Stimulated activated CD8-positive, alpha-beta memory T cell treated with anti-CD3 and anti-CD28 coated beads, Interleukin-12 subunit alpha, Interleukin-12 subunit beta, amount 100 ng/mL, for 24 hours (primary cell): ENCODE results near the gene PPARD.

Experiments used
- DNase-seq: peaks from one replicate; pipeline ENCODE4 v3.0.0-alpha.2; 2020; ENCODE audit errors: extremely low read depth

PPARD gene

DNA sequence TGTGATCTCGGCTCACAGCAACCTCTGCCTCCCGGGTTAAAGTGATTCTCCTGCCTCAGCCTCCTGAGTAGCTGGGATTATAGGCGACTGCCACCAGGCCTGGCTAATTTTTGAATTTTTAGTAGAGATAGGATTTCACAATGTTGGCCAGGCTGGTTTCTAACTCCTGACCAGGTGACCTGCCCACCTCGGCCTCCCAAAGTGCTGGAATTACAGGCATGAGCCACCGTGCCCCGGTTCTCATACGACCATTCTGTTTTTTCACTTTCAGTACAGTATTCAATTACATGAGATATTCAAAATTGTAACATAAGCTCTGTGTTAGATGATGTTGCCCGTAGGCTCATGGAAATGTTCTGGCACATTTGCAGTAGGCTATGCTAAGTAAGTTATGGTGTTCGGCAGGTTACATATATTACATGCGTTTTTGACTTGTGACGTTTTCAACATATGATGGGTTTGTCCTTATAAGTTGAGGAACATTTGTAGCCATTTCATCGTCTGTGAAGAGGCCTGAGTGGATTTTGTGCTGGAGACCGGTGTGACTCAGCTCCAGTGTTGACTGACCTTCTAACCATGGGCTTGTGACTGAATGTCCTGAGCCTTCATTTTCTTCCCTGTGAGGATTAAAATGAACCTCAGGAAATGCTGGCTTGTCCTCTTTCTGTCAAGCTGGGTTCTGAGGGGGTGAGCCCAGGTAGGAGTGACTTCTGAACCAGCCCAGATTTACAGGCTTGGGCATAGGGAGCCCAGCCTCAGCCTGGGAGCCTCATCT is 12.2 kb downstream of the PPARD start:
- no peak for DNase-seq

DNA sequence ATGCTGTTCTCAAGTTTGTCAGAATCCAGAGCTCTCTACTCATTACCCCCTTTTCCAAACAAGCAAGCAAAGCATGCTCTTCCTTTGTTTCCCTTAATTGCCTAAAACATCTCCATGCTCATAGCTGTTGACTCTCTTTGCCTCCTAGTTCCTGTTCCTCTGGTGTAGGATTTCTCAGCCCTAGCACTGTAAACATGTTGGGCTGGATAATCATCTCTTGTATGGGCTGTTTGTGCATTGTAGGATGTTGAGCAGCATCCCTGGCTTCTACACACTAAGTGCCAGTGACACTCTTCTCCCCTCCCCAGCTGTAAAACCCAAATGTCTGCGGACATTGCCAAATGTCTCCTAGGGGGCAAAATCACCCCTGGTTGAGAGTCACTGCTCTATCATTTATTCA is 14.0 kb downstream of the PPARD start:
- no peak for DNase-seq

DNA sequence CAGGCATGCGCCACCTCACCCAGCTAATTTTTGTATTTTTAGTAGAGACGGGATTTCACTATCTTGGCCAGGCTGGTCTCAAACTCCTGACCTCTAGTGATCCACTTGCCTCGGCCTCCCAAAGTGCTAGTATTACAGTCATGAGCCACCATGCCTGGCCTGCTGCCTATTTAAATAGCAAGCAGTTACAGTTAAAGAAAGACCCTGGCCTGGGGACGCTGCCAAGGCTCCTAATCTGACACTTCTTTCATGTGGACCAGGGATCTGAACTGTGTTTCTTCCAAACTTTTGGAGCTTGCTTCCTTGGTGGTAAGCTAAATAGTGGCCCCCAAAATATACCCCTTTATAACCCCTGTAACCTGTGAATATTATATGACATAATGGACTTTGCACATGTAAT is 15.3 kb downstream of the PPARD start:
- DNase-seq = no peak

DNA sequence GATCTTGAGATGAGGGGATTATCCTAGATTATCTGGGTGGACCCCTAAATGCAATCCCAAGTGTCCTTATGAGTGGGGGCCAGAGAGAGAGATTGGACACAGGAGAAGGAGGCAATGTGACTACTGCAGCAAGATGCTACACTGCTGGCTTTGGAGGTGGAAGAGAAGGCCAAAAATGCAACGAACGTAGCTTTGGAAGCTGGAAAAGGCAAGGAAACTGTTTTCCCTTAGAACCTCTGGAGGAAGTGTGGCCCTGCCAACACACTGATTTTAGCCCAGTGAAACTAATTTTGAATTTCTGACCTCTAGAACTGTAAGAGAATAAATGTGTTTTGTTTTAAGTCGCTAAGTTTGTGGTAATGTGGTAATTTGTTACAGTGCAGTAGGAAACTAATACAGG is 15.7 kb downstream of the PPARD start:
- no peak for DNase-seq

DNA sequence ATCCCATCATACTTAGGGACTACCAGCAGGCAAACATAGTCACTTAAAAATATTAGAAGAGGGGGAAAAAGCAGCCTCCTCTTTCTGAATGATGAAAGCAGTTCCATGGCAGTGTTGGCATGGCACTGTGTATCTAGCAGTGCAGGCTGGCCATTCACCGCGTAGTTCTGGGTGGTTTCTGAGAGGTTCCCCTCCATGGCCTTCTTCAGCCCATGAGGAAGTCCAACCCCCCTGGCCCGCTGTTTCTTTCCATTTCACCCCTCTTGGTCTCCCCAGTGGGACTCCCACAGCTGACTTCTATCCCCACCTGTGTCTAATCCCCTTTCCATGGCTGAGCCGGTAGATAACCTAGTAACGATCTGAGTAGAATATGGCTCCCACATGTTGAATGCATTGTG is 17.0 kb downstream of the PPARD start:
- DNase-seq = no peak

DNA sequence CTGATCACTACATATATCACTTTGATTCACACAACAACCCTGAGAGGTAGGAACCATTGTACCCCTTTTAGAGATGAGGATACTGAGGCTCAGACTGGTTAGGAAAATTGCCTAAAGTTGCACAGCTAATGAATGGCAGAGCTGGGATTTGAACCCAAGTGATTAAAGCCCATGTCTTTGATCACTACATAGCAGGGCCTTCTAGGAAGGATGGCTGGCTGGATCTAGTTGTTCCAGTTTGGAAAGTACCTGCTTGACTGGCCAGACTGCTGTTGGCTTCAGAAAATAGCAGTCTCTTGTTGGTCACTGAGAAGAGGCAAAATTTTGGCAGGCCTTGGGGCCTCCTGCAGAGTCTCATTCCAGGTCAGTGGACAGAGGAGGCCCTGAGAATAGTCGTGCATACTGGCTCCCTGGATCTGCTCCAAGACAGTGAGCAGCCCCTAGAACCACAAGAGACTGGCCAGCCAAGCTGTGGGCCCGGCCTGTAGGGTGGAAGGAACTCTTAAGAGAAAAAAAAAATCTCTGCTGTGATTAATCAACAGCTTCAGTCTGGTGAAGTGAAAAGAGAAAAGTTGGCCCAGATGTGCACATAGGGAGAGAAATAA is 17.5 kb downstream of the PPARD start:
- DNase-seq = no peak

DNA sequence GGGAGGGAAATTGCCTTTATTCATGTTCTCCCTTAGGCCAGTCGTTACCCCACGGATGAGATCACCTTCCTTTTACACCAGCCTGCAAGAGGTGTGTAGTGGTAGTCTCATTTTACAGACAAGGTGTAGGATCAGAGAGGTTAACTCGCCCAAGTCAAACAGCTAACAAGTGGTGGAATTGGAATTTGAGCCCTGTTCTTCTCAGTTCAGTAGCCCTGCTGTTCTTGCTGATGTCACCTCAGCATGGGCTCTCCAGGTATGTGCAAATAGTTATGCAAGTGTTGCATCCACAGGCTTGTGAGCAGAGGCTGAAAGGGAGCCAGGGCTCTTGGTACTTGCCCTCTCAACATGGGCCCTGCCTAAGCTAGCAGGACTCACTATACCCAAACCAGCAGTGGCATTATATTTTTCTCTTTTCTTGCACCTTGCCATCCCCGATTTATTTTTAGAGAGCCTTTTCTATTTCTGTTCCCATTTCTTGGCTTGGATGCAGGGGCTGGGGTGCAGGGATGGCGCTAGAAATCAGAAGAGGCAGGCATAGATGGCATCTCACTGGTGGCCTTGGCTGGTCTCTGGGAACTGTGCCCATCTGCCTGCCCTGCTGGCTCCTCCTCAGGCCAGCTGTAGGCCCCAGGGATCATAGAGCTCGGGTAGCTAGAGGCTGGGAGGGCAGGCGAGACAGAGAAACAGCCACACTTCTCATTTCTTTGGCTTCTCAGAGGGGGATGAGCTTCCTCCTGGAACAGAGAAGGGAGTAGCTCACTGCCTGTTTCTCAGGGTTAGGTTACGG is 18.2 kb downstream of the PPARD start:
- no peak for DNase-seq

DNA sequence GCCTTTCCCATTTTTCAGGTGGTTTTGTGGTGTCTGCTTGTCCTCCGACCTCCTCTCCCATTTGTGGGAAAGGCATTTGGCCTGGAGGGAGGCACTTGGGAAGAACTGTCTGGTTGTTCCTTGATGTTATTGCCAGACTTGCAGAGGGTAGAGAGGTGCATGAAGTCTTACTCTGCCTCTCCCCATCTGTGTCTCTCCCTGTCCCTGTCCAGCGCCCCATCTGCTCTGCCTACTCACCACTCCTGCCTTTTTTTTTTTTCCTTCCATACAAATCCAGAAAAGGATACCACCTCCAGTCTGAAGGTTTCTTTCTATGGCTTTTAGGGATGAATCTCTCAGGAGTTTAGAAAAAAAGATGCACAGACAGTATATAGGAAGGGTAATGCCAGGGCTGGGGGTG is 19.8 kb downstream of the PPARD start:
- DNase-seq = no peak

DNA sequence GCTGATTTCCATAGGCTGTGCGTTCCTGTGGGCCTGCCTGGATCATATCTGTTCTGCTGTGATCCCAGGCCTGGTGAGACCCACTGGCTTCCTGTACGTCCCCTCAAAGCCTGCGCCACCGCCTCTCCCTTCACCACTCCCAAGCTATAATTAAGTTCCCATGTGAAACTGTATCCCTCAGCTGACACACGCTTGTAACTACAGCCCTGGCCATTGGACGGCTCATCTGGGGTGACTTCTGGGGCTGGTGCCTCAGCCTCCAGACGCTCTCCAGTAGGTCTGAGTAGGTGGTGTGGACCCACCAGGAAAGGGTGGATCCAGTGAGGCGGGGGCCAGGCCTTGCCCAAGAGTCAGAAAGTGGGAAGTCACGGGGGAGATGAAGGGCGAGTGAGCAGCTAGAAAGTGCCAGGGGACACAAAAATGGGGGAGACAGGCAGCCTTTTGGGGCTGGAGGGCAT is 21.0 kb downstream of the PPARD start:
- DNase-seq = no peak

DNA sequence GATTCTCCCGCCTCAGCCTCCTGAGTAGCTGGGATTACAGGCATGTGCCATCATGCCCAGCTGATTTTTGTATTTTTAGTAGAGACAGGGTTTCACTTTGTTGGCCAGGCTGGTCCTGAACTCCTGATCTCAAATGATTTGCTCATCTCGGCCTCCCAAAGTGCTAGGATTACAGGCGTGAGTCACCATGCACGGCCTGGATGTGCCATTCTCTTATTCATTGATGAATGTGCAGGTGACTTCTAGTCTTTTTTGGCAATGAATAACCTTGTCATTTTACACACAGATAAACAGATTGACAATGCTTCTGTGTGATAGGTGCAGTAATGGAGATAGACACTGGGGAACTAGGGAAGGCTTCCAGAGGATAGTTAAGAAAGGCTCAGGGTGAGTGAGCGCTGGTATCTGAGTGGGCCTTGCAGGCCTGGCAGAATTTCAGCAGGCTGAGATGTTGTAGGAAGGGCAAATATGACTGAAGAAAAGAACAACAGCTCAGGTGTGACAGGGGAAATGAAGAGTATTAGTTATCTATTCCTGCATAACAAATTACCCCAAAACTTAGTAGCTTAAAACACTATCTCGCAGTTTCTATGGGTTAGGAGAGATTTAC is 23.3 kb downstream of the PPARD start:
- DNase-seq = no peak

DNA sequence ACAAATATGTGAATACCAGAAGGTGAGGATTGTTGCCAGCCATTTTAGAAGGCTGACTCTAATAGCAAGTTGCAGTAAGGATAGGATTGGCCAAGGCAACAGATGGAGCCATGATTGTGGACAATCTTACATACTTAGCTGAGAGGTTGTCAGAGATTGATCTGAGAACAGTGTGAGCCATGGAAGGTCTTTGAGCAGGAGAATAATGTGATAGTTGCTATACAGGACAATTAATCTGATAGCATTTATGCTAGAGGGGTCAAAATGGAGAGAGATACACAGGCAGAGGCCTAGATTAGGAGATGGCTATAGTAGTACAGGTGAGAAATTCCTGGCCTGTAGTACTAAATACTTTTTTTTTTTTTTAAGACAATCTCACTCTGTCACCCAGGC is 23.8 kb downstream of the PPARD start:
- DNase-seq = no peak

DNA sequence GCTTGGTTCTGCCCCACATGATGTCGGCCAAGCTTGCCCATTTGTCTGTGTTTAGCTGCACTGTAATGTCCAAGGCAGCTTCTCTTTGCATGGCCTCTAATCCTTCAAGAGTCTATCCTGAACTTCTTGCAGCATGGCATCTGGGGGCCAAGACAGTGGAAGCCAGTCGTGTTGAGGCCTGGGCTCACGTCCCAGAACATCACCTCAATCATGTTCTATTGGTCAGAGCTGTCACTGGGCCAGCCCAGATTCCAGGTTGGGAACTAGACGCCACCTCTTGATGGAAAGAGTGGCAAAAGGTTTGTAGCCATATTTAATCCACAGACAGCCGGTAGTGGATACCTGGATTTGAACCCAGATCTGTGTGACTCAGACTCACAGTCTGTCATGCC is 25.3 kb downstream of the PPARD start:
- DNase-seq = no peak

DNA sequence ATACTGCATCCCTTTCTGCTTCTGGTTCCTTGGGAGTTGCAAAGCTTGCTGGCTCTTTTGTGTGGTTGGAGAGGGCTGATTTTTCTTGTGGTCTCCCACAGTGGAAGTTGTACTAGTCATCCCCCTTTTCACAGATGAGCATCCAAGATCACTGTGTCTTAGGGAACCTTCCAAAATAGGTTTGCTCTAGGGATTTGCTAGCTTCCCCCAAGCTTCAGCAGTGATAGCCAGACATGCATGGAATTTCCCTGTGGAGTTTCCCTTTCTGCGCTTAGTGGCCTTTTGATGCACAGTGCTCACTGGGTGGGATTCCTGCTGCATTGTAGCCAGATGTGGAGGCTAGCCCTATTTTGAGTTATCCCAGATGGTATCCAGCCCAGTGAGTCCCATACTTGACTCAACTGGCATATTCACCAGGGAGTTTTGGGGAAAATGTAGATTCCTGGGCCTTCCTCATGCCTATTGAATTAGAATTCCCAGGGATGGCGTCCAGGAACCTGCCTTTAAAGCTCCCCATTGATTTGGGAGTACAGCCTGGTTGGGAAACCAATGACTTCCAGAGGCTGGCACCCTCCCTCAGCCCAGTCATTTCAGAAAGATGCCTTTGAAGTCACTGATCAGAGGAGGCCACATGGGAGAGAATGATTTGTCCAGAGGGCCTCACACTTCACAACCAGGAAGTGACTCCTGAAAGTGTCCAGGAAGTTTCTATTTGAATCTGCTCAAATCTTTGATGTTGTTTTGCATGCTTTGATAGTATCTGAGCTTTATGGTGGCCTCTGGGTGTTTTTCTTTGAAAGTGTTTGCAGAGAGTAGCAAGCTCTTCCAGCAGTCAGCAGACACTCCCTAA is 25.9 kb downstream of the PPARD start:
- DNase-seq = no peak

DNA sequence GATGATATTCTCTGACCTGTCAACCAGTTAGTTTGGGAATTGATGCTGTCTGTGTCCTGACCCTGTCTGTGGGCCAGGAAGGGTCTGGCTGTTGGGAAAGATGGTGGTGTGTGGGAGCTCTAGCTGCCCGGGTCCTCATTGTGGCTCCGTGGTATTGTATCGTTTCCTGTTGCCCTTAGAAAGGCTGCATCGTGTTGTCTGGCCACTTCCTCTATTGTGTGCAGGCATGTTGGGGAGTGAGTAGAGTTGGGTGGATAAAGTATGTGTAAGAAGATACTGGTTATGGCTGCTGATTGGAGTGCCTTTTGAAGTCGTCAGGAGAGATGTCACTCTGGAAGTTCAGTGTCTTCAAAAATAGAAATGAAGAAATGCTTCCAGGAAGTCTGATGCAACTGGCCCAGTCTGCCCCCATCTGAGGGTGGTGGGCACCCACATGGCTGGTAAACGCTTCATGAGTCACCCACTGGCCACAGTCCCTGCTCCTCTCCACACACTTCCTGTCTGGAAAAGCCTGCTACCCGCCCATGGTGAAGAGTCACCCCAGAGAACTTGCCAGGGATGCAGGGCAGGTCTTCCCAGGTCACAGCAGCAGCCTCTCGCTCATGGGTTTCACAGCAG is 27.9 kb downstream of the PPARD start:
- no peak for DNase-seq

DNA sequence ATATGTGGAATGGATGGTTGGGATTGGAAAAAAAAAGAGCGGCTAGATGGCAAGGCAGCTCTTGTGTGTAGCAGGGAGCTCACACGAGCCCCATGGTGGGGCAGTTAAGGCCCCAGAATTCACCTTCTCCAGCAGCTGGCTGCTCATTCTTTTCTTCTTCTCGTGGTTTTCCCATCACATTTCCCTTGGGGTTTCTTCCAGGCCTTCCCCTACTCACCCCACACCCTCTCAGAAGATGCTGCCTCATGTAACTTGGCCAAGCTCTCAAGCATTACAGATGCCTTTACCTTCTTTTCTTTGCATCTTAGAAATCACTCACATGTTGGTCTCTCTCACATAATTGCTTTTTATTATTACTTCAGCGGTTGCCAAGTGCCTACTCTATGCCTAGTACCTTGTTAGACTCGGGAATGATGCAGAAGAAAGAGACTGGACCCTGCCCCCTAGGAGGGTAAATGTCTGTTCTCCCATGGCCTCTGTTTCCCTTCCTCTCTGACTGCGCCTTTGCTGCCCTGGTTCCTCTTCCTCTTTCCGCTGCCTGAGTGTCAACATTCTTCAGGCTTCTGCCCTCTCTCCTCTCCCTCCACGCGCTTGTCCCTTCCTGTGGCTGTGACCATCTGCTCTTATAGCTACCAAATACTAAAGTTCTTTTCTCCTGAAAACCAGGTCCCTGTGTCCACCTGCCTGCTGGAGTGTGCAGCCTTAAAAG is 28.6 kb downstream of the PPARD start:
- DNase-seq = no peak

DNA sequence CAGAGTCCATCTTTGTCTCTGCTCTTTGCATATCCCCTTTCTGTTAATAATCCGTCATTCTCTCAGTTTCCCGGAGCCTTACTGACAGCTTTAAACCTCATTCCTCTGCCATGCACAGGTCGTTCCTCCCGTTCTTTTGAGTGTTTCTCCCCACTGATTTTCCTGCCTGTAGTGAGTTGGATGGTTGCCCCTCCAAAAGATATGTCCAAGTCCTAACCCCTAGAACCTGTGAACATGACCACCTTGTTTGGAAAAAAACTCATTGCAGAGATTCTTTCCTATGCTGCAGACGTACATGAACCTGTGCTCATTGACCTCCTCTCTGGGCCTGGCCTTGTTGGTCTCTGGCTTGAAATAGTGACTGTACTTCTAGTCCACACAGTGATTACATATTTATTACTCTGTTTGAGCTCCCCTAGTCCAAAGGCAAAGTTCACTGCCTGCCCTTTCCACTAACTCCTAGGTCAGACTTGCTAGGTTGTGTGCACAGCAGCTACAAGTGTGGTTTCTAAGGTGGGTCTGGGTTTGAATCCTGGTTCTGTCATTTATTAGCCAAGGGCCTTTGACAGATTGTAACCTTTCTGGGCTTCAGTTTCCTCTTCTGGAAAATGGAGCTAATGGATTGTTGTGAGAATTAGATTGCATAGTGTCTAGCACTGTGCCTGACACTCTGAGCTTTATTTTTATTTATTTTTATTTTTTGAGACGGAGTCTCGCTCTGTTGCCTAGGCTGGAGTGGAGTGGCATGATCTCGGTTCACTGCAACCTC is 29.3 kb downstream of the PPARD start:
- DNase-seq = no peak

DNA sequence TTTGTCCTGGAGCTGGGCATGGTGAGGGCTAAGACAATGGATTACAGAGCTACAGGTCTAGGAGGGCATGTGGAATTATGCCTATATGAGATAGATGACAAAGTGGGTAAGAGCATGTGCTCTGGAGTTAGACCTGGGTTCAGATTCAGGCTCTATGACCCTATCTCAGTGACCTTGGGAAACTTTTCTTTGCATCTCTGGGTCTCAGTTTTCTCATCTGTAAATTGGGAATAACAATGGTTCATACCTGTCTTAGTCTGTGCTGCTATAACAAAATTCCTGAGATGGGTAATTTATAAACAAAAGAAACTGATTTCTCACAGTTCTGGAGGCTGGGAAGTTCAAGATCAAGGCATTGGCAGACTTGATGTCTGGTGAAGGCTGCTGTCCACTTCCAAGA is 30.3 kb downstream of the PPARD start:
- DNase-seq = no peak

DNA sequence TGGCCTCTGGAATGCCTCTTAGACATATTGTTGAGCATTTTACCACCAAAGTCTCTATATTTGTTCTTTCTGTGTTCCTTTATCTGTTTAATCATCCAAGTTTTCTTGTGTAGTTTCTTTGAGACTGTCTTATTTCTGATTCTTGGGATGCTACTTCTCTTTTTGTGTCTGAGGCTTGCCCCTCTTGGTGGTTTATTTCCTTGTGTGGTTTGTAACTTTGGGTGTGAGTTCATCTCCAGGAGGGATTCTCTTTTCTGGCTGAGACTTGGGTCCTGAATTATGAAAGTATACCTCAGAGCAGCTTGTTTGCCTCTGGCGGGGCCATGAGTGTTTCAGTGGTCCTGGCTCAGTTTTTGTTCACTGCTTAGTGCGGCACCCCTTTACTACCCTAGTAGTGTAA is 33.9 kb downstream of the PPARD start:
- DNase-seq = no peak

DNA sequence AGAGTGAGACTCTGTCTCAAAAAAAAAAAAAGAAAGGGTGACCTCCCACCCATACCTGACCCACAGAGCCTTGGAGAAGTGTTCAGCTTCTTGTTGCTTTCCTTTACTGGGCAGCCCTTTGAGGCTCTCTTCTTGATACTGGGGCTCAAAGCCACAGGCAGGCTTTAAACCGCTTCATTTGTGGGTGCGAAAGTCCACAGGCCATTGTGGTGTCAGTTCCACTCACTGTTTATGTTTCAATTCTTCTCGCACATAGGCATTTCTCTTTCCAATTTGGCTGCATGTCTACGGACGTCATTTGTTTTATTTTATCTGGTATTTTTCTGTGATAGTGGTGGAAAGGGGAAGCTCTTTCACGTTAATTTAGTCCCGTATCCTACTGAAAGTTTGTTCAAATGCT is 34.6 kb downstream of the PPARD start:
- no peak for DNase-seq

DNA sequence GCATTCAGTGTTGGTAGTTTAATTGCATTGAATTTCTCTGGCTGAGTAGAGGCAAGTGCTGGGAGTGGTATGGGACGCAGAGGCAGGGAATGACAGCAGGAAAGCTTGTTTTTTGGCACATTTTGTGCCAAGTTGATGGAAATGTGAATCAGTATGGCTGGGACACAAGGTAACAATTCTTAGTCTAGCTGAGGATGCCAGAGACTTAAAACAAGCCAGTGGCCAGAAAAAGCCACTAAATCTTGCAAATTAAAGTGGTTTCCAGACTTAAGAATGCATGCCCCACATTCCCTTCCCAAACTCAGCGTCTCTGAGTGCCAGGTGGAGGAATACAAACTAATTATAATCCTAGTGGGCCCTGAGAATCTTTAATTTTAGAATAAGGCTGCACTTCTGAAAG is 35.9 kb downstream of the PPARD start:
- no peak for DNase-seq
